Measurements from ENCODE around the gene SHB. TPM values are rescaled to one million over a fixed set of nuclear protein-coding genes. Genes with fewer than 3 reads are reported as not detected.

Gene SHB
- total RNA-seq, 2 donors from 2014 or later = 28.1 to 38.1 TPM

DNA sequence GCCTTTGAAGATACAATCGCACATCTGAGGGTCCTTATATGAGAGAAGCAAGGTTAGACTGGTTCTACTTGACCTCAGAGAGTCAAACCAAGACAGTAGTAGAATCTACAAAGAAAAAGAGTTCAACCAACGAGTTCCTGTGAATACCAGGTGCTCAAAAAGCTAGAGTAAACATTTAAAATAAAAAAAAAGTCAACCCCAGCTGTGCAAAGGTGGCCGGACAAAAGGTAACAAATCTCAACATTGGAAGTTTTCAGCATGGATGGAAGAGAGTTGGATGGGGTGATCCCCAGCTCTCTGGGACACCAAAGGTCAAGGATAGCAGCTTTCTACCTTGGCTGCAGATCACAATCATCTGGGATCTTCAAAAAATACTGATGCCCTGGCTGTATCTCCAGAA lies 14.4 kb downstream of the SHB start:
- 95 to 100% methylated on average over 3 of the region's 3 CpGs for WGBS, 2 experiments (ENCODE audit: insufficient coverage in 1 of 2, insufficient read length in 1 of 2)
- TF ChIP-seq, protein P1, sequence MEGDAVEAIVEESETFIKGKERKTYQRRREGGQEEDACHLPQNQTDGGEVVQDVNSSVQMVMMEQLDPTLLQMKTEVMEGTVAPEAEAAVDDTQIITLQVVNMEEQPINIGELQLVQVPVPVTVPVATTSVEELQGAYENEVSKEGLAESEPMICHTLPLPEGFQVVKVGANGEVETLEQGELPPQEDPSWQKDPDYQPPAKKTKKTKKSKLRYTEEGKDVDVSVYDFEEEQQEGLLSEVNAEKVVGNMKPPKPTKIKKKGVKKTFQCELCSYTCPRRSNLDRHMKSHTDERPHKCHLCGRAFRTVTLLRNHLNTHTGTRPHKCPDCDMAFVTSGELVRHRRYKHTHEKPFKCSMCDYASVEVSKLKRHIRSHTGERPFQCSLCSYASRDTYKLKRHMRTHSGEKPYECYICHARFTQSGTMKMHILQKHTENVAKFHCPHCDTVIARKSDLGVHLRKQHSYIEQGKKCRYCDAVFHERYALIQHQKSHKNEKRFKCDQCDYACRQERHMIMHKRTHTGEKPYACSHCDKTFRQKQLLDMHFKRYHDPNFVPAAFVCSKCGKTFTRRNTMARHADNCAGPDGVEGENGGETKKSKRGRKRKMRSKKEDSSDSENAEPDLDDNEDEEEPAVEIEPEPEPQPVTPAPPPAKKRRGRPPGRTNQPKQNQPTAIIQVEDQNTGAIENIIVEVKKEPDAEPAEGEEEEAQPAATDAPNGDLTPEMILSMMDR (conservative IDR thresholded peaks at IDR 0.05) = no peak
- Mint-ChIP-seq H3K36me3 (ENCODE audit: low read depth) (peaks cover 38% of the 10 kb centered on the region), H3K27me3 (ENCODE audit: insufficient read depth) (no peaks in the 10 kb centered on the region), H3K4me1 (peaks cover 61% of the 10 kb centered on the region), H3K4me3 (no peak overlapping the region), H3K27ac (peak overlapping the region; percentile 75), H3K9me3 (no peaks in the 10 kb centered on the region)
- Histone ChIP-seq H3K9ac (ENCODE audit: extremely low read depth, low read length, poor library complexity, severe bottlenecking) (no peak overlapping the region), H3K36me3 (ENCODE audit: control insufficient read depth, insufficient read depth, low read length) (peaks cover 60% of the 10 kb centered on the region), H3K9me3 (ENCODE audit: control insufficient read depth, low read length) (no peaks in the 10 kb centered on the region), H3K27ac (ENCODE audit: low read depth, low read length) (no peak overlapping the region), H3K27me3 (ENCODE audit: control insufficient read depth, insufficient read depth, low read length, poor library complexity, severe bottlenecking) (no peaks in the 10 kb centered on the region), H3K4me1 (ENCODE audit: control insufficient read depth, insufficient read depth, low read length) (no peaks in the 10 kb centered on the region), H3K4me3 (ENCODE audit: low read length) (no peak overlapping the region)
- DNase-seq = no peak

DNA sequence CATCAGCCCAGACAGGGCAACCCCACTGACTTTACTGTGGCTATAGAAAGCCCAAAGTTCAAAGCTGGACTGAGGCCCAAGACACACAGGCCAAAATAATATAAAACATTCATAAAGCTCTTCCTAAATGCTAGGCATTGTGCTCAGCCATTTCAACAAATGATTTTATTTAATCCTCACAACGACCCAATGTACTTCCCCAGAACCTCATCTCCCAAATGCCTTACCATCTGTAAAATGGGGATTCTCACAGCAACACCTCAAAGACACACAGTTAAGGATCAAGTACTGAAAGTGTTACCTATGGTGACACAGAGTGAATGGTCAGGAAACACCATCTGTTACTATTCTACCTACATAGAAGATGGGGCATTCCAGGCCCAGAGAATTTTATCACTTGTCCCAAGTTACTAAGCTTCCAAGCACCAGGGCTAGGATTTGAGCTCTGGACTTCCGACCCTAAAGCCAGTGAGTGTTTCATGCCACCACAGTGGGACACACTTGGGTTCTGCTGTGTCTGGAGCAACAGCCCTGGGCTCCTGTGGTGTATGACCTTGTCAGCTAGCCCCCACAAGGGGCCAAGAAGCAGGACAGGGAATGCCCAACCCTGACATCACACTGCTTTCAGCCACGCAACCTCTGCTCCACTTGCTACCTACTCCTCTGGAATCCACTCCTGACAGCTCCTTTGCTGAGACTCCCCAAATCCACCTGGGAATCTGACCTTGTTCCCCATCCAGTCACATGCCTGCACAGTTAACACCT lies 15.1 kb downstream of the SHB start:
- peak overlapping the region; percentile 75 for H3K27ac Mint-ChIP-seq
- WGBS, 2 experiments (ENCODE audit: insufficient coverage in 1 of 2, insufficient read length in 1 of 2) = 91 to 94% methylated on average over 2 to 3 of the region's 3 CpGs
- DNase-seq = no peak

DNA sequence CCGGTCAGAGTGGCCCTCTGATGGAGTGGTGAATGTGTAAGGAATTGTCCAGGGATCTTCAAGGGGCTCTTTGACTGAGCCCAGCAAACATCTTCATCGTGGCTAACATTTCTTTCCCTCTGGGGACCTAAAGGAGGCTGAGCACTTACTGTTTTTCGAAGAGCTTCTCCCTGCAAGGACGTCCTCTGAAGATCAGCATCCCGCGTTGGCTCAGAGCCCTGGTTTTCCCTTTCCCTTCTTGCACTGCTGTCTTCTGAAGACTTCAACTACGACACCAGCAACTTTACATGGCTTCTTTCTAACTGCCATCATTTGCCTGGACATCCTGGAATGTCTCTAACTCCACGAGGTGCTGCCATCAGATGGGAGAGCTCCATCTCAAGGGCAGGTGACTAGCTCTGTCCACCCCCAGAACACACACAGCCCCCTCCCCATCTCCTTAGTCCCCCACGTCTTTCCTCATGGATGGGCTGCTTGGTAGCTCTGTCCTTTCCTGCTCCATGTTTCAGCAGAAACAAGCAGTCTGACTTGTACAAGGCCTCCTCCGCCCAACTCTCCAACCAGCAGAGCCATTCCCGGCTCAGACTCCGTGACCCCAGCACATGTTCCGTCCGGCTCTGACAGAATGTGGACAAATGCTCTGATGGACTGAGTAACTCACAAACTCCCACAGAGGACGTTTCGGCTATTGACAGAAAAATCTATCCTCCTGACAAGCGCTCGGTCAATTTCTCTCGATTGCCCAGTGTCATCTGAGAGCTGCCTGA lies 17.1 kb downstream of the SHB start:
- Histone ChIP-seq H3K27me3 (ENCODE audit: control insufficient read depth, insufficient read depth, low read length, poor library complexity, severe bottlenecking) (no peaks in the 10 kb centered on the region), H3K27ac (ENCODE audit: low read depth, low read length) (no peak overlapping the region), H3K9ac (ENCODE audit: extremely low read depth, low read length, poor library complexity, severe bottlenecking) (no peak overlapping the region), H3K4me3 (ENCODE audit: low read length) (no peak overlapping the region), H3K36me3 (ENCODE audit: control insufficient read depth, insufficient read depth, low read length) (peaks cover 41% of the 10 kb centered on the region), H3K9me3 (ENCODE audit: control insufficient read depth, low read length) (no peaks in the 10 kb centered on the region), H3K4me1 (ENCODE audit: control insufficient read depth, insufficient read depth, low read length) (peaks cover 9% of the 10 kb centered on the region)
- Mint-ChIP-seq H3K27ac (peak overlapping the region; percentile 37), H3K4me1 (peaks cover 56% of the 10 kb centered on the region), H3K36me3 (ENCODE audit: low read depth) (peaks cover 32% of the 10 kb centered on the region), H3K27me3 (ENCODE audit: insufficient read depth) (no peaks in the 10 kb centered on the region), H3K9me3 (no peaks in the 10 kb centered on the region), H3K4me3 (no peak overlapping the region)
- TF ChIP-seq, protein P1 (conservative IDR thresholded peaks at IDR 0.05) = no peak
- 92 to 93% methylated on average over 17 to 19 of the region's 19 CpGs for WGBS, 2 experiments (ENCODE audit: insufficient coverage in 1 of 2, insufficient read length in 1 of 2)
- peak; percentile 48 for DNase-seq

More for the DNA sequence above, 15.1 kb downstream of the SHB start:
- Histone ChIP-seq H3K9me3 (ENCODE audit: control insufficient read depth, low read length) (no peaks in the 10 kb centered on the region), H3K36me3 (ENCODE audit: control insufficient read depth, insufficient read depth, low read length) (peaks cover 56% of the 10 kb centered on the region), H3K9ac (ENCODE audit: extremely low read depth, low read length, poor library complexity, severe bottlenecking) (no peak overlapping the region), H3K4me1 (ENCODE audit: control insufficient read depth, insufficient read depth, low read length) (no peaks in the 10 kb centered on the region), H3K27me3 (ENCODE audit: control insufficient read depth, insufficient read depth, low read length, poor library complexity, severe bottlenecking) (no peaks in the 10 kb centered on the region), H3K27ac (ENCODE audit: low read depth, low read length) (no peak overlapping the region), H3K4me3 (ENCODE audit: low read length) (no peak overlapping the region)
- no peaks in the 10 kb centered on the region for H3K9me3 Mint-ChIP-seq
- no peaks in the 10 kb centered on the region for H3K27me3 Mint-ChIP-seq (ENCODE audit: insufficient read depth)
- TF ChIP-seq, protein P1 (conservative IDR thresholded peaks at IDR 0.05) = no peak
- H3K4me3 Mint-ChIP-seq = no peak overlapping the region
- peaks cover 56% of the 10 kb centered on the region for H3K4me1 Mint-ChIP-seq
- H3K36me3 Mint-ChIP-seq (ENCODE audit: low read depth) = peaks cover 35% of the 10 kb centered on the region

Measured in endodermal cell (in vitro differentiated cells).